CD14-positive monocyte (primary cell): ENCODE results near the gene HSD11B2. TPM values are rescaled to one million over a fixed set of nuclear protein-coding genes. Genes with fewer than 3 reads are reported as not detected.
A peak's percentile ranks its signal among the peaks of the same experiment; 100 is the strongest.

ENCODE experiments used
- DNase-seq, 3 donors: peaks; one replicate each; pipeline ENCODE4 v3.0.0-alpha.2; 2011 to 2022
- H2AFZ ChIP-seq: 2 replicates; pipeline ENCODE4 v1.6.0; 2012; ENCODE audit warnings: mild to moderate bottlenecking, low read depth, low read length, inconsistent platforms; ENCODE audit not compliant: insufficient read depth, poor library complexity, severe bottlenecking
- H3K27ac ChIP-seq, 2 donors: 1 replicate in 1 of 2; 2 replicates in 1 of 2; pipeline ENCODE4 v1.5.1; 2012 to 2013; ENCODE audit warnings: low read length in 2 of 2, control low read depth in 1 of 2, inconsistent platforms in 1 of 2, low read depth in 1 of 2, mild to moderate bottlenecking in 1 of 2
- H3K27me3 ChIP-seq, 2 donors: one replicate each; pipeline versions ENCODE4 v1.6.0 to v1.6.1; 2011 to 2013; ENCODE audit warnings: low read length in 2 of 2; ENCODE audit not compliant: control insufficient read depth in 2 of 2, insufficient read depth in 2 of 2
- H3K36me3 ChIP-seq, 2 donors: replicated peaks in 1 of 2; 1 replicate in 1 of 2; 2 replicates in 1 of 2; pipeline versions ENCODE4 v1.5.1 to v1.6.1; 2012 to 2013; ENCODE audit warnings: low read length in 2 of 2, control low read depth in 1 of 2, inconsistent platforms in 1 of 2, mild to moderate bottlenecking in 1 of 2; ENCODE audit not compliant: insufficient read depth in 2 of 2, control insufficient read depth in 1 of 2
- H3K4me1 ChIP-seq, 2 donors: 1 replicate in 1 of 2; 2 replicates in 1 of 2; pipeline versions ENCODE4 v1.5.1 to v1.6.1; 2012 to 2013; ENCODE audit warnings: low read length in 2 of 2, control low read depth in 1 of 2, inconsistent platforms in 1 of 2, mild to moderate bottlenecking in 1 of 2, moderate library complexity in 1 of 2; ENCODE audit not compliant: insufficient read depth in 2 of 2, control insufficient read depth in 1 of 2
- H3K4me2 ChIP-seq: replicated peaks from 2 replicates; pipeline ENCODE3; 2012; ENCODE audit warnings: low read length, moderate library complexity, mild to moderate bottlenecking; ENCODE audit not compliant: poor library complexity, severe bottlenecking; ENCODE audit errors: extremely low read depth
- H3K4me3 ChIP-seq, 3 experiments: fragments of 200-600 bp in 1 of 3; sonication (generic) in 1 of 3; replicated peaks in 1 of 3; 1 replicate in 2 of 3; 2 replicates in 1 of 3; pipeline ENCODE4 v1.5.1; 2011 to 2013; ENCODE audit warnings: low read length in 3 of 3, mild to moderate bottlenecking in 3 of 3, control low read depth in 2 of 3, low read depth in 2 of 3, inconsistent platforms in 1 of 3, moderate library complexity in 1 of 3
- H3K79me2 ChIP-seq: 2 replicates; pipeline ENCODE4 v1.6.0; 2012; ENCODE audit warnings: mild to moderate bottlenecking, control low read depth, inconsistent platforms, low read length, moderate library complexity; ENCODE audit not compliant: insufficient read depth
- H3K9ac ChIP-seq: 2 replicates; pipeline ENCODE4 v1.6.0; 2017; ENCODE audit warnings: low read length, mild to moderate bottlenecking; ENCODE audit not compliant: insufficient read depth, poor library complexity, severe bottlenecking
- H3K9me3 ChIP-seq, 2 donors: replicated peaks in 1 of 2; 1 replicate in 1 of 2; 2 replicates in 1 of 2; pipeline versions ENCODE4 v1.5.1 to v1.6.1; 2012 to 2013; ENCODE audit warnings: low read length in 2 of 2, control low read depth in 1 of 2; ENCODE audit not compliant: control insufficient read depth in 1 of 2, insufficient read depth in 1 of 2
- H4K20me1 ChIP-seq: 2 replicates; pipeline ENCODE4 v1.6.0; 2012; ENCODE audit warnings: mild to moderate bottlenecking, low read length, control low read depth, moderate library complexity; ENCODE audit not compliant: insufficient read depth
- H3K27ac Mint-ChIP-seq, 7 donors: one replicate each; pipeline ENCODE4 v1.8.0; 2020; ENCODE audit warnings: mild to moderate bottlenecking in 7 of 7, mixed read lengths in 7 of 7, moderate library complexity in 6 of 7, inconsistent platforms in 2 of 7
- H3K27me3 Mint-ChIP-seq, 3 donors: one replicate each; pipeline ENCODE4 v1.8.0; 2021 to 2022; ENCODE audit warnings: low read depth in 3 of 3, mild to moderate bottlenecking in 3 of 3, mixed read lengths in 3 of 3, moderate library complexity in 3 of 3, inconsistent platforms in 1 of 3
- H3K36me3 Mint-ChIP-seq, 2 donors: one replicate each; pipeline ENCODE4 v1.8.0; 2020; ENCODE audit warnings: mixed read lengths in 2 of 2, inconsistent platforms in 1 of 2, mild to moderate bottlenecking in 1 of 2
- H3K4me1 Mint-ChIP-seq: one replicate; pipeline ENCODE4 v1.8.0; 2020; ENCODE audit warnings: mild to moderate bottlenecking, mixed read lengths
- H3K4me3 Mint-ChIP-seq, 2 donors: one replicate each; pipeline ENCODE4 v1.8.0; 2020; ENCODE audit warnings: mild to moderate bottlenecking in 2 of 2, mixed read lengths in 2 of 2, moderate library complexity in 1 of 2
- H3K9me3 Mint-ChIP-seq, 7 donors: one replicate each; pipeline ENCODE4 v1.8.0; 2020 to 2022; ENCODE audit warnings: mixed read lengths in 7 of 7, mild to moderate bottlenecking in 6 of 7, moderate library complexity in 6 of 7, inconsistent platforms in 2 of 7
- WGBS: methylation state at CpG from one replicate; pipeline ENCODE4 v1.1.5; 2013; ENCODE audit warnings: missing lambda C conversion rate; ENCODE audit not compliant: insufficient coverage; 5-methylcytosine and 5-hydroxymethylcytosine counted together
- intact Hi-C, 2 donors: fragments of 100-400 bp; cut with micrococcal nuclease; formaldehyde crosslinking; loops; one replicate each; pipeline versions ENCODE4 v1.15.0 to v1.15.1; 2023
- polyA plus RNA-seq, 3 donors: library from polyadenylated mRNA; depleted of rRNA in 1 of 3; unstranded in 2 of 3; stranded (reverse) in 1 of 3; fragments of 300-500 nt in 2 of 3; fragments of >200 nt in 1 of 3; fragmentation: Illumina TruSeq in 2 of 3; gene quantifications; 1 replicate in 2 of 3; 2 replicates in 1 of 3; pipeline ENCODE4 v1.2.3, GENCODE V29; 2012 to 2021
- TF ChIP-seq, protein P1 (sequence below): fragments of 200-600 bp; IDR thresholded peaks from one replicate; pipeline ENCODE4 v1.8.0; 2022; ENCODE audit warnings: antibody characterized with exemption, mild to moderate bottlenecking

The HSD11B2 gene
- polyA plus RNA-seq, 3 donors: not detected

- WGBS: 75% methylated on average over 8 of the region's 17 CpGs
- Histone ChIP-seq H3K4me2 (no peak overlapping the region), H3K4me1 (no peaks in the 10 kb centered on the region), H3K9ac (no peak overlapping the region), H3K27me3 (no peaks in the 10 kb centered on the region), H3K4me3 (no peak overlapping the region), H3K27ac (no peak overlapping the region), H3K9me3 (no peaks in the 10 kb centered on the region), H3K36me3 (peaks cover 98 to 99% of the 10 kb centered on the region in 2 donors), H4K20me1 (peaks cover 100% of the 10 kb centered on the region), H3K79me2 (peaks cover 35% of the 10 kb centered on the region), H2AFZ (no peak overlapping the region)
- DNase-seq: no peak
- H3K9me3 Mint-ChIP-seq: peaks cover 0 to 3% (median 0%) of the 10 kb centered on the region in 7 donors
- peaks cover 76 to 98% of the 10 kb centered on the region in 2 donors for H3K36me3 Mint-ChIP-seq
- H3K27ac Mint-ChIP-seq: no peak overlapping the region
- H3K4me3 Mint-ChIP-seq: no peak overlapping the region
- intact Hi-C loops: no loop called here
- TF ChIP-seq, protein P1, sequence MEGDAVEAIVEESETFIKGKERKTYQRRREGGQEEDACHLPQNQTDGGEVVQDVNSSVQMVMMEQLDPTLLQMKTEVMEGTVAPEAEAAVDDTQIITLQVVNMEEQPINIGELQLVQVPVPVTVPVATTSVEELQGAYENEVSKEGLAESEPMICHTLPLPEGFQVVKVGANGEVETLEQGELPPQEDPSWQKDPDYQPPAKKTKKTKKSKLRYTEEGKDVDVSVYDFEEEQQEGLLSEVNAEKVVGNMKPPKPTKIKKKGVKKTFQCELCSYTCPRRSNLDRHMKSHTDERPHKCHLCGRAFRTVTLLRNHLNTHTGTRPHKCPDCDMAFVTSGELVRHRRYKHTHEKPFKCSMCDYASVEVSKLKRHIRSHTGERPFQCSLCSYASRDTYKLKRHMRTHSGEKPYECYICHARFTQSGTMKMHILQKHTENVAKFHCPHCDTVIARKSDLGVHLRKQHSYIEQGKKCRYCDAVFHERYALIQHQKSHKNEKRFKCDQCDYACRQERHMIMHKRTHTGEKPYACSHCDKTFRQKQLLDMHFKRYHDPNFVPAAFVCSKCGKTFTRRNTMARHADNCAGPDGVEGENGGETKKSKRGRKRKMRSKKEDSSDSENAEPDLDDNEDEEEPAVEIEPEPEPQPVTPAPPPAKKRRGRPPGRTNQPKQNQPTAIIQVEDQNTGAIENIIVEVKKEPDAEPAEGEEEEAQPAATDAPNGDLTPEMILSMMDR: no peak
- peaks cover 0 to 1% (median 0%) of the 10 kb centered on the region in 3 donors for H3K27me3 Mint-ChIP-seq
- H3K4me1 Mint-ChIP-seq: peaks cover 3% of the 10 kb centered on the region
Measured at GRCh38 chr16:67441271-67441753, 10.4 kb downstream of the HSD11B2 start.

GRCh38 chr16:67441907-67442306 lies 11.0 kb downstream of the HSD11B2 start:
- no peaks in the 10 kb centered on the region for H3K9me3 ChIP-seq
- H3K36me3 Mint-ChIP-seq: peaks cover 76 to 98% of the 10 kb centered on the region in 2 donors
- 91% methylated on average over 5 of the region's 5 CpGs for WGBS

More at GRCh38 chr16:67441907-67442306, 11.0 kb downstream of the HSD11B2 start:
- Mint-ChIP-seq H3K4me3 (no peak overlapping the region), H3K9me3 (peaks cover 0 to 3% (median 0%) of the 10 kb centered on the region in 7 donors), H3K27me3 (peaks cover 0 to 1% (median 0%) of the 10 kb centered on the region in 3 donors), H3K4me1 (peaks cover 3% of the 10 kb centered on the region), H3K27ac (peak overlapping the region in 1 of 7 donors; percentile 72)
- H2AFZ ChIP-seq: no peak overlapping the region
- no peak overlapping the region for H3K4me3 ChIP-seq
- TF ChIP-seq, protein P1: no peak
- intact Hi-C loops: no loop called here
- H3K4me1 ChIP-seq: no peaks in the 10 kb centered on the region
- H3K36me3 ChIP-seq: peaks cover 98 to 100% of the 10 kb centered on the region in 2 donors
- no peak overlapping the region for H3K9ac ChIP-seq
- peaks cover 41% of the 10 kb centered on the region for H3K79me2 ChIP-seq
- H3K27ac ChIP-seq: no peak overlapping the region
- H4K20me1 ChIP-seq: peaks cover 100% of the 10 kb centered on the region
- DNase-seq: no peak
- no peak overlapping the region for H3K4me2 ChIP-seq
- H3K27me3 ChIP-seq: no peaks in the 10 kb centered on the region
